GM12878 (cell line): ENCODE results near the gene INVS. TPM values are rescaled to one million over a fixed set of nuclear protein-coding genes. Genes with fewer than 3 reads are reported as not detected.

Experiments used
- ATAC-seq: fragments of 200-7000 bp; cut with Tn5 transposase; 3 replicates; pipeline ENCODE4 v1.9.1; 2020; ENCODE audit warnings: mild to moderate bottlenecking, moderate library complexity
- BruUV-seq: library from RNA; stranded (reverse); fragments of 400-500 nt; replicated peaks from 2 replicates; lab custom pipeline; 2021; lab: Mats Ljungman, UMichigan
- CTCF ChIA-PET: fragments of 300-600 bp; sonication (Branson Sonifier 250); formaldehyde crosslinking; extraction: SDS; loops from one replicate; lab custom pipeline; 2021; ENCODE audit warnings: inconsistent platforms; lab: Yijun Ruan, JAX
- POLR2A ChIA-PET: fragments of 350-600 bp; formaldehyde crosslinking; extraction: SDS; loops from one replicate; lab custom pipeline; 2021; ENCODE audit warnings: inconsistent platforms; lab: Charles Lee
- RAD21 ChIA-PET: fragments of 300-600 bp; sonication (Branson Sonifier 250); formaldehyde crosslinking; loops from one replicate; lab custom pipeline; 2023; ENCODE audit warnings: antibody characterized with exemption; ENCODE audit not compliant: unreplicated experiment; lab: Charles Lee
- SMC1A ChIA-PET: fragments of 300-600 bp; sonication (Branson Sonifier 250); formaldehyde crosslinking; loops from one replicate; lab custom pipeline; 2023; ENCODE audit not compliant: unreplicated experiment, uncharacterized antibody; lab: Charles Lee
- DNase-seq: peaks from one replicate; pipeline ENCODE4 v3.0.0-alpha.2; 2011; ENCODE audit warnings: low read depth, low spot score
- FAIRE-seq: peaks from 3 replicates; lab custom pipeline; 2011; peaks lifted over from hg19 to GRCh38; lab: Jason Lieb, UNC
- H2AFZ ChIP-seq: 2 replicates; pipeline ENCODE4 v1.6.0; 2011; ENCODE audit warnings: low read depth, low read length, control low read depth; ENCODE audit not compliant: control insufficient read depth
- H3K27ac ChIP-seq: 2 replicates; pipeline ENCODE4 v1.5.1; 2011; ENCODE audit warnings: control low read depth; ENCODE audit not compliant: control insufficient read depth, insufficient read depth
- H3K27me3 ChIP-seq, 2 experiments: replicated peaks in 1 of 2; 2 replicates each; pipeline versions ENCODE4 v1.6.0 to v1.6.1; 2011; ENCODE audit warnings: low read length in 1 of 2; ENCODE audit not compliant: control insufficient read depth in 2 of 2, insufficient read depth in 2 of 2
- H3K36me3 ChIP-seq, 2 experiments: 2 replicates each; pipeline ENCODE4 v1.5.1; 2011; ENCODE audit warnings: low read length in 1 of 2; ENCODE audit not compliant: control insufficient read depth in 2 of 2, insufficient read depth in 2 of 2
- H3K4me1 ChIP-seq: 2 replicates; pipeline ENCODE4 v1.6.1; 2011; ENCODE audit warnings: mild to moderate bottlenecking, low read length, moderate library complexity, mixed read lengths; ENCODE audit not compliant: control insufficient read depth, insufficient read depth
- H3K4me2 ChIP-seq: 2 replicates; pipeline ENCODE4 v1.6.0; 2011; ENCODE audit warnings: control low read depth; ENCODE audit not compliant: control insufficient read depth, insufficient read depth
- H3K4me3 ChIP-seq: fragments of 200-600 bp; sonication (generic); 2 replicates; pipeline ENCODE4 v1.5.1; 2016
- H3K79me2 ChIP-seq: 2 replicates; pipeline ENCODE4 v1.6.0; 2011; ENCODE audit warnings: low read length; ENCODE audit not compliant: control insufficient read depth, insufficient read depth
- H3K9ac ChIP-seq: 2 replicates; pipeline ENCODE4 v1.8.0; 2011; ENCODE audit warnings: low read length, control low read depth, mixed read lengths; ENCODE audit not compliant: control insufficient read depth, insufficient read depth
- H3K9me3 ChIP-seq: replicated peaks from 3 replicates; pipeline ENCODE4 v1.5.1; 2011; ENCODE audit warnings: mild to moderate bottlenecking, low read length; ENCODE audit not compliant: control insufficient read depth, insufficient read depth
- H4K20me1 ChIP-seq: 2 replicates; pipeline ENCODE4 v1.6.0; 2011; ENCODE audit not compliant: control insufficient read depth, insufficient read depth
- CBFB ChIP-seq: IDR thresholded peaks from 2 replicates; pipeline ENCODE4 v1.6.1; 2016; ENCODE audit warnings: antibody characterized with exemption, low read depth
- HDAC2 ChIP-seq: fragments of 200-600 bp; sonication (generic); IDR thresholded peaks from 2 replicates; pipeline ENCODE4 v1.6.1; 2017
- NFXL1 ChIP-seq: fragments of 450-650 bp; IDR thresholded peaks from 2 replicates; pipeline ENCODE4 v1.6.1; 2017; ENCODE audit warnings: antibody characterized with exemption, mild to moderate bottlenecking, borderline replicate concordance
- POU2F2 ChIP-seq: IDR thresholded peaks from 3 replicates; pipeline ENCODE4 v1.6.1; 2011; ENCODE audit warnings: low read depth, mild to moderate bottlenecking, low read length, borderline replicate concordance
- RFX5 ChIP-seq: IDR thresholded peaks from 2 replicates; pipeline ENCODE4 v1.6.1; 2011; ENCODE audit warnings: low read depth, low read length, improper control_type of control experiment
- RUNX3 ChIP-seq: IDR thresholded peaks from 2 replicates; pipeline ENCODE4 v1.6.1; 2012; ENCODE audit warnings: low read length, inconsistent platforms
- SPI1 ChIP-seq: IDR thresholded peaks from 2 replicates; pipeline ENCODE4 v1.6.1; 2011; ENCODE audit warnings: low read depth, mild to moderate bottlenecking, low read length, moderate library complexity, borderline replicate concordance; ENCODE audit not compliant: insufficient read depth
- SUPT20H ChIP-seq: IDR thresholded peaks from 2 replicates; pipeline ENCODE4 v1.6.1; 2011; ENCODE audit warnings: low read depth, mild to moderate bottlenecking, low read length, moderate library complexity, borderline replicate concordance; ENCODE audit not compliant: control insufficient read depth
- TCF12 ChIP-seq: IDR thresholded peaks from 2 replicates; pipeline ENCODE4 v1.6.1; 2011; ENCODE audit warnings: low read depth, mild to moderate bottlenecking, low read length
- ZBED1 ChIP-seq: IDR thresholded peaks from 2 replicates; pipeline ENCODE4 v1.6.1; 2016; ENCODE audit warnings: borderline replicate concordance
- ZNF217 ChIP-seq: fragments of 450-650 bp; IDR thresholded peaks from 2 replicates; pipeline ENCODE4 v1.6.1; 2017; ENCODE audit warnings: antibody characterized with exemption, mild to moderate bottlenecking
- WGBS: methylation state at CpG from one replicate; pipeline ENCODE4 v1.1.6; 2016; ENCODE audit warnings: low lambda C conversion rate; ENCODE audit not compliant: insufficient replicate concordance, insufficient coverage; ENCODE audit errors: missing lambda C conversion rate; 5-methylcytosine and 5-hydroxymethylcytosine counted together
- in situ Hi-C: fragments of 300-500 bp; cut with MboI; formaldehyde crosslinking; loops from 9 replicates; pipeline ENCODE4 v1.14.3; 2018; ENCODE audit warnings: mixed read lengths
- intact Hi-C: fragments of 100-400 bp; cut with micrococcal nuclease; formaldehyde crosslinking; loops from one replicate; pipeline ENCODE4 v1.14.2; 2022; ENCODE audit not compliant: unreplicated experiment
- polyA plus RNA-seq, 11 experiments: library from polyadenylated mRNA; depleted of rRNA in 4 of 11; unstranded in 6 of 11; stranded (reverse) in 5 of 11; fragments of >200 nt; fragmentation: Nextera tagmentation in 4 of 11; fragmentation: Illumina TruSeq in 1 of 11; extraction: Ambion mirVana in 4 of 11; extraction: Trizol in 1 of 11; gene quantifications; 1 replicate in 1 of 11; 2 replicates in 10 of 11; pipeline versions ENCODE4 v1.2.1 to v1.2.3, GENCODE V29; 2011 to 2016; ENCODE audit warnings: inconsistent platforms in 2 of 11, missing spikeins in 2 of 11, low read depth in 1 of 11
- total RNA-seq, 4 experiments: library from RNA; depleted of rRNA in 3 of 4; stranded (reverse); fragments of >200 nt in 3 of 4; fragmentation: Illumina TruSeq in 1 of 4; extraction: Trizol in 1 of 4; gene quantifications; 2 replicates each; pipeline versions ENCODE4 v1.2.1 to v1.2.3, GENCODE V29; 2013 to 2021

INVS gene
- total and polyA plus RNA-seq, 10 of the 15 experiments (the other 5 are each of a cell fraction or from before 2014, with no cell fraction given): 0.93 to 20.8 (median 13.2) TPM

- TF ChIP-seq ZNF217 (no peak), TCF12 (no peak), CBFB (no peak), HDAC2 (no peak), RFX5 (no peak), NFXL1 (no peak)
Measured at GRCh38 chr9:100072805-100073204, 26.2 kb upstream of the INVS start (continued).

GRCh38 chr9:100074093-100074492 is 24.9 kb upstream of the INVS start:
- H2AFZ ChIP-seq: no peak overlapping the region
- H3K4me3 ChIP-seq: no peak overlapping the region
- ATAC-seq (no peak), FAIRE-seq (no peak), DNase-seq (no peak)
- no TSS peak for BruUV-seq
- H3K27ac ChIP-seq: no peak overlapping the region
- intact Hi-C loops (no loop called here), in situ Hi-C loops (no loop called here)
- H3K9ac ChIP-seq: no peak overlapping the region
- H3K27me3 ChIP-seq: no peaks in the 10 kb centered on the region
- 0 out of 2 replicates have a peak, but pooled peaks cover 2% of the 10 kb centered on the region for H3K4me1 ChIP-seq
- no peaks in the 10 kb centered on the region for H3K9me3 ChIP-seq
- RAD21 ChIA-PET: no interaction called here
- H4K20me1 ChIP-seq: no peaks in the 10 kb centered on the region
- 80% methylated on average over 6 of the region's 6 CpGs for WGBS
- CTCF ChIA-PET: interaction anchor here (1.6 kb wide), 1 partner anchor 10 kb away, joined by 3 read pairs; no protein-coding TSS in a partner anchor
- no peak for TF ChIP-seq ZBED1
- TF ChIP-seq RUNX3: 0 out of 2 replicates have a peak, but pooled peaks have one; percentile 15
- TF ChIP-seq SPI1: no peak
- TF ChIP-seq SUPT20H: no peak
- TF ChIP-seq POU2F2: no peak
- H3K4me2 ChIP-seq: no peak overlapping the region
- SMC1A ChIA-PET: interaction anchor here (1.0 to 1.9 kb wide), 2 partner anchors 9 kb away, joined by 3 to 7 read pairs; no protein-coding TSS in a partner anchor
- POLR2A ChIA-PET: no interaction called here
- peaks cover 65% of the 10 kb centered on the region for H3K79me2 ChIP-seq
- peaks cover 0 to 1% of the 10 kb centered on the region in 2 experiments; a peak in 2 of 4 replicates for H3K36me3 ChIP-seq
